ENCODE measurements around the gene MAPKAP1.

Gene MAPKAP1

GRCh38 chr9:125426926-125427325 is 280.1 kb downstream of the MAPKAP1 start:
- Histone ChIP-seq H3K36me3 (ENCODE audit: insufficient read depth, low read length) (no peaks in the 10 kb centered on the region), H3K9ac (ENCODE audit: low read length) (no peak overlapping the region), H3K79me2 (ENCODE audit: insufficient read depth, low read length) (no peaks in the 10 kb centered on the region), H3K4me3 (ENCODE audit: low read depth, low read length, poor library complexity, severe bottlenecking) (no peak overlapping the region), H3K27ac (ENCODE audit: low read depth, low read length, poor library complexity, severe bottlenecking) (no peak overlapping the region), H3K9me2 (ENCODE audit: low read depth, low read length) (no peaks in the 10 kb centered on the region), H3K9me3 (ENCODE audit: low read length) (no peaks in the 10 kb centered on the region), H3K27me3 (ENCODE audit: insufficient read depth, low read length) (peaks cover 5% of the 10 kb centered on the region; the same call in 1 of the 2 replicates), H3F3A (ENCODE audit: insufficient read depth, low read length) (no peaks in the 10 kb centered on the region), H3K4me2 (ENCODE audit: low read length) (no peak overlapping the region), H3K4me1 (ENCODE audit: insufficient read depth, low read length, severe bottlenecking) (peaks cover 19% of the 10 kb centered on the region), H4K20me1 (ENCODE audit: insufficient read depth, low read length) (no peaks in the 10 kb centered on the region), H2AFZ (ENCODE audit: low read length) (no peak overlapping the region)
- TF ChIP-seq, protein P1, sequence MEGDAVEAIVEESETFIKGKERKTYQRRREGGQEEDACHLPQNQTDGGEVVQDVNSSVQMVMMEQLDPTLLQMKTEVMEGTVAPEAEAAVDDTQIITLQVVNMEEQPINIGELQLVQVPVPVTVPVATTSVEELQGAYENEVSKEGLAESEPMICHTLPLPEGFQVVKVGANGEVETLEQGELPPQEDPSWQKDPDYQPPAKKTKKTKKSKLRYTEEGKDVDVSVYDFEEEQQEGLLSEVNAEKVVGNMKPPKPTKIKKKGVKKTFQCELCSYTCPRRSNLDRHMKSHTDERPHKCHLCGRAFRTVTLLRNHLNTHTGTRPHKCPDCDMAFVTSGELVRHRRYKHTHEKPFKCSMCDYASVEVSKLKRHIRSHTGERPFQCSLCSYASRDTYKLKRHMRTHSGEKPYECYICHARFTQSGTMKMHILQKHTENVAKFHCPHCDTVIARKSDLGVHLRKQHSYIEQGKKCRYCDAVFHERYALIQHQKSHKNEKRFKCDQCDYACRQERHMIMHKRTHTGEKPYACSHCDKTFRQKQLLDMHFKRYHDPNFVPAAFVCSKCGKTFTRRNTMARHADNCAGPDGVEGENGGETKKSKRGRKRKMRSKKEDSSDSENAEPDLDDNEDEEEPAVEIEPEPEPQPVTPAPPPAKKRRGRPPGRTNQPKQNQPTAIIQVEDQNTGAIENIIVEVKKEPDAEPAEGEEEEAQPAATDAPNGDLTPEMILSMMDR (IDR thresholded peaks at IDR 0.05; ENCODE audit: low read length): no peak
- TF ChIP-seq EZH2 (IDR thresholded peaks at IDR 0.05; ENCODE audit: borderline replicate concordance, low read length): no peak

DNA sequence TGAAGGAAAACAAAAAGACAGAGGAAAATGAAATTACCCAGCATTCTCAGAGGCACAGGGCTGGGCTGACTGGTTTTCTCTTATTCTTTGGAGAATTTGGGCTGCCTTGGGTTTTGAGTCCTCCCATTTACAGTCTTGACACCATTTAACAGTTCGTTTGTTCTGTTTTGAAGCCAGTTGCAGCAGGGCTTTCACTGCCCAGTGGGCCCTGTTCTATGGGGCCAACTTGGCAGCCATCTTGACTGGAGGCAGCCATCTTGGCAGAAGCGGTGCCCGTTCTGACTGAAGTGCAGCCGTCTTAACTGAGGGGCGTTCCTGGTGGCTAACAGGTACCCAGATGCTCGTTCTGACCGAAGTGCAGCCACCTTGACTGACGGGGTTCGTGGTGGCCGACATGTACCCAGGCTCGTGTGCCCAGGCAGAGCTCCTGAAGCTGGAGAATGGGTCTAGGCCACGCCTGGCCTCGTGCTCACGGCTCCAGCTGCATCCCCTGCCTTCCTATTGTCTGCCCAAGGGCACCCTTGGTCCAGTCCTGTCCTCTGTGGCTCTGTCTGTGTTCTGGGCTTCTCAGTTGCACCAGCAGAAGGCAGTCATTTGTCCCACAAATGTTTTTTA is 281.0 kb downstream of the MAPKAP1 start:
- H2AFZ ChIP-seq (ENCODE audit: low read length): peak overlapping the region; percentile 99
- H3K9me3 ChIP-seq (ENCODE audit: low read length): no peaks in the 10 kb centered on the region
- H4K20me1 ChIP-seq (ENCODE audit: insufficient read depth, low read length): no peaks in the 10 kb centered on the region
- H3K4me1 ChIP-seq (ENCODE audit: insufficient read depth, low read length, severe bottlenecking): peaks cover 11% of the 10 kb centered on the region
- no peak overlapping the region for H3K4me2 ChIP-seq (ENCODE audit: low read length)
- H3K36me3 ChIP-seq (ENCODE audit: insufficient read depth, low read length): no peaks in the 10 kb centered on the region
- no peak overlapping the region for H3K4me3 ChIP-seq (ENCODE audit: low read depth, low read length, poor library complexity, severe bottlenecking)
- no peaks in the 10 kb centered on the region for H3K9me2 ChIP-seq (ENCODE audit: low read depth, low read length)
- no peak overlapping the region for H3K9ac ChIP-seq (ENCODE audit: low read length)
- H3F3A ChIP-seq (ENCODE audit: insufficient read depth, low read length): no peaks in the 10 kb centered on the region
- no peaks in the 10 kb centered on the region for H3K79me2 ChIP-seq (ENCODE audit: insufficient read depth, low read length)
- peaks cover 5% of the 10 kb centered on the region; the same call in 1 of the 2 replicates for H3K27me3 ChIP-seq (ENCODE audit: insufficient read depth, low read length)
- TF ChIP-seq, protein P1 (IDR thresholded peaks at IDR 0.05; ENCODE audit: low read length): no peak
- TF ChIP-seq EZH2 (IDR thresholded peaks at IDR 0.05; ENCODE audit: borderline replicate concordance, low read length): no peak
- H3K27ac ChIP-seq (ENCODE audit: low read depth, low read length, poor library complexity, severe bottlenecking): no peak overlapping the region

DNA sequence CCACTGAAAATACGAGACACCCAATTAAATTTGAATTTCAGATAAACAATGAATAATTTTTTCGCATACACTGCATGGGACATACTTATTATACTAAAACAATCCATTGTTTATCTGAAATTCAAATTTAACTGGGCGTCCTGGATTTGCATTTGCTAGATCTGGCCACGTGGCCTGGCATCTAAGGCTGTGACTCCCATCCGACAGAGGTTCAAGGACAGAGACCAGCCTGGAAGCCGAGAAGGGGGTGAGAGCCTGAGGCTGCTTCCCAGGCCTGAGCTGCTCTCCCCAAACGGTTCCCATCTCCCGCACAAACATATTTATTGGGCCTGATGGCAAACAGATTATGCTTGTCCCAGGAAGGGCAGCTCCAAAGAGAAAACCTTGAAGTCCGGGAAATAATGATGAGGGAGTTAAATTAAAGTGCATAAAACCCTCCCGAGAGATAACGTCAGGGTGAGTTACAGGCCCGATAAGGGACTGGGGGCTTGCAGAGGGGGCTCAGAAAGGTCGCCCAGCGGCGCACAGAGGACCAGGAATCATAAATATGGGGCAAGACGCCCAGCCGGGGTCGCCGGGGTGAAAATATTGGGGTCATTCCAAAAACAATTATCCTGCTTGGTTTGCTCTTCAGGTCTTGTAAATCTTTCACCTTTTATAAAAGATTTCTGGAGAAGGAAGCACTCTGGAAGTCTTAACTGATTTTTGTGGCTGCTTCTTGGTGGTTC is 281.7 kb downstream of the MAPKAP1 start:
- Histone ChIP-seq H4K20me1 (ENCODE audit: insufficient read depth, low read length) (no peaks in the 10 kb centered on the region), H3K27ac (ENCODE audit: low read depth, low read length, poor library complexity, severe bottlenecking) (no peak overlapping the region), H3K4me3 (ENCODE audit: low read depth, low read length, poor library complexity, severe bottlenecking) (no peak overlapping the region), H3K9ac (ENCODE audit: low read length) (no peak overlapping the region), H3K4me2 (ENCODE audit: low read length) (no peak overlapping the region), H3K27me3 (ENCODE audit: insufficient read depth, low read length) (peaks cover 5% of the 10 kb centered on the region; the same call in 1 of the 2 replicates), H3K36me3 (ENCODE audit: insufficient read depth, low read length) (no peaks in the 10 kb centered on the region), H2AFZ (ENCODE audit: low read length) (peak overlapping the region; percentile 99), H3K79me2 (ENCODE audit: insufficient read depth, low read length) (no peaks in the 10 kb centered on the region), H3K9me2 (ENCODE audit: low read depth, low read length) (no peaks in the 10 kb centered on the region), H3F3A (ENCODE audit: insufficient read depth, low read length) (no peaks in the 10 kb centered on the region), H3K9me3 (ENCODE audit: low read length) (no peaks in the 10 kb centered on the region), H3K4me1 (ENCODE audit: insufficient read depth, low read length, severe bottlenecking) (peaks cover 11% of the 10 kb centered on the region)
- TF ChIP-seq EZH2 (IDR thresholded peaks at IDR 0.05; ENCODE audit: borderline replicate concordance, low read length): no peak
- TF ChIP-seq, protein P1 (IDR thresholded peaks at IDR 0.05; ENCODE audit: low read length): no peak
